GM23338 (cell line): ENCODE results near the gene CELF2. TPM values are rescaled to one million over a fixed set of nuclear protein-coding genes. Genes with fewer than 3 reads are reported as not detected.

ENCODE experiments used
- ATAC-seq: fragments of 200-7000 bp; cut with Tn5 transposase; 3 replicates; pipeline ENCODE4 v1.9.1; 2020
- DNase-seq: peaks from one replicate; pipeline ENCODE4 v3.0.0-alpha.2; 2015; ENCODE audit warnings: low spot score
- H2AFZ ChIP-seq: fragments of 200-600 bp; sonication (generic); 2 replicates; pipeline ENCODE4 v1.8.0; 2016; ENCODE audit warnings: antibody characterized with exemption, mild to moderate bottlenecking, moderate library complexity
- H3F3A ChIP-seq: fragments of 200-600 bp; sonication (generic); replicated peaks from 2 replicates; pipeline ENCODE4 v1.8.0; 2017; ENCODE audit warnings: antibody characterized with exemption, mixed run types, low read depth
- H3K27ac ChIP-seq: fragments of 200-600 bp; sonication (generic); 2 replicates; pipeline ENCODE4 v1.6.1; 2016; ENCODE audit warnings: low read depth
- H3K27me3 ChIP-seq: fragments of 200-600 bp; sonication (generic); 2 replicates; pipeline ENCODE4 v1.8.0; 2016; ENCODE audit warnings: mild to moderate bottlenecking, mixed run types, moderate library complexity; ENCODE audit not compliant: insufficient read depth
- H3K36me3 ChIP-seq: fragments of 200-600 bp; sonication (generic); 2 replicates; pipeline ENCODE4 v1.8.0; 2016; ENCODE audit warnings: mild to moderate bottlenecking; ENCODE audit not compliant: insufficient read depth
- H3K4me1 ChIP-seq: fragments of 200-600 bp; sonication (generic); 2 replicates; pipeline ENCODE4 v1.8.0; 2016; ENCODE audit warnings: mild to moderate bottlenecking, moderate library complexity; ENCODE audit not compliant: insufficient read depth
- H3K4me2 ChIP-seq: fragments of 200-600 bp; sonication (generic); 2 replicates; pipeline ENCODE4 v1.7.1; 2017; ENCODE audit warnings: mixed run types
- H3K4me3 ChIP-seq: fragments of 200-600 bp; sonication (generic); 2 replicates; pipeline ENCODE4 v1.6.1; 2016; ENCODE audit warnings: mixed run types
- H3K79me2 ChIP-seq: fragments of 200-600 bp; sonication (generic); replicated peaks from 2 replicates; pipeline ENCODE4 v1.8.0; 2017; ENCODE audit warnings: mild to moderate bottlenecking; ENCODE audit not compliant: insufficient read depth
- H3K9me2 ChIP-seq: fragments of 200-600 bp; sonication (generic); 2 replicates; pipeline ENCODE4 v1.8.0; 2017; ENCODE audit not compliant: insufficient read depth
- H4K20me1 ChIP-seq: fragments of 200-600 bp; sonication (generic); replicated peaks from 2 replicates; pipeline ENCODE4 v1.8.0; 2017; ENCODE audit warnings: mild to moderate bottlenecking; ENCODE audit not compliant: insufficient read depth
- H3K27ac Mint-ChIP-seq: 2 replicates; pipeline ENCODE4 v1.8.0; 2020; ENCODE audit warnings: inconsistent platforms, mild to moderate bottlenecking, moderate library complexity, mixed read lengths
- H3K27me3 Mint-ChIP-seq: 3 replicates; pipeline ENCODE4 v1.8.0; 2022; ENCODE audit warnings: low read depth, mild to moderate bottlenecking, moderate library complexity, mixed read lengths, inconsistent platforms; ENCODE audit not compliant: insufficient read depth, poor library complexity
- H3K36me3 Mint-ChIP-seq: 3 replicates; pipeline ENCODE4 v1.8.0; 2021; ENCODE audit warnings: low read depth, mild to moderate bottlenecking, inconsistent platforms, moderate library complexity, mixed read lengths
- H3K4me1 Mint-ChIP-seq: 3 replicates; pipeline ENCODE4 v1.8.0; 2020; ENCODE audit warnings: mild to moderate bottlenecking, inconsistent platforms, mixed read lengths
- H3K4me3 Mint-ChIP-seq: 3 replicates; pipeline ENCODE4 v1.8.0; 2021; ENCODE audit warnings: moderate library complexity, mild to moderate bottlenecking, inconsistent platforms, mixed read lengths
- H3K9me3 Mint-ChIP-seq: 3 replicates; pipeline ENCODE4 v1.8.0; 2020; ENCODE audit warnings: moderate library complexity, mild to moderate bottlenecking, inconsistent platforms, mixed read lengths
- CREB1 ChIP-seq: fragments of 250-450 bp; sonication (Bioruptor Pico); IDR thresholded peaks from 2 replicates; pipeline ENCODE4 v1.5.0; 2020; ENCODE audit warnings: low read depth, mild to moderate bottlenecking, moderate library complexity
- CTCF ChIP-seq, 2 experiments: fragments of 200-600 bp in 1 of 2; sonication (generic) in 1 of 2; conservative IDR thresholded peaks; 2 replicates each; pipeline versions ENCODE4 v1.5.1 to v1.6.1; 2016 to 2017; ENCODE audit warnings: antibody characterized with exemption in 2 of 2, low read depth in 2 of 2, mild to moderate bottlenecking in 2 of 2, moderate library complexity in 1 of 2
- ETS1 ChIP-seq: IDR thresholded peaks from 2 replicates; pipeline ENCODE4 v1.6.1; 2016; ENCODE audit warnings: antibody characterized with exemption
- EZH2 ChIP-seq: fragments of 200-600 bp; sonication (generic); IDR thresholded peaks from one replicate; pipeline ENCODE4 v1.8.0; 2017; ENCODE audit warnings: antibody characterized with exemption, mild to moderate bottlenecking, low read depth; ENCODE audit not compliant: unreplicated experiment
- EZH2phosphoT487 ChIP-seq: fragments of 200-600 bp; sonication (generic); IDR thresholded peaks from one replicate; pipeline ENCODE4 v1.8.1; 2018; ENCODE audit warnings: antibody characterized with exemption; ENCODE audit not compliant: unreplicated experiment
- JUNB ChIP-seq: IDR thresholded peaks from one replicate; pipeline ENCODE4 v1.6.1; 2016; ENCODE audit warnings: antibody characterized with exemption; ENCODE audit not compliant: unreplicated experiment
- NANOG ChIP-seq: IDR thresholded peaks from 2 replicates; pipeline ENCODE4 v1.6.1; 2016; ENCODE audit warnings: antibody characterized with exemption, borderline replicate concordance
- POLR2AphosphoS5 ChIP-seq: IDR thresholded peaks from 2 replicates; pipeline ENCODE4 v1.6.1; 2016; ENCODE audit warnings: antibody characterized with exemption, low read depth
- REST ChIP-seq: IDR thresholded peaks from one replicate; pipeline ENCODE4 v1.6.1; 2018; ENCODE audit warnings: antibody characterized with exemption; ENCODE audit not compliant: unreplicated experiment
- STAT1 ChIP-seq: IDR thresholded peaks from one replicate; pipeline ENCODE4 v1.6.1; 2016; ENCODE audit warnings: antibody characterized with exemption; ENCODE audit not compliant: unreplicated experiment
- ZNF114 ChIP-seq: fragments of 250-450 bp; sonication (Bioruptor Pico); IDR thresholded peaks from 2 replicates; pipeline ENCODE4 v1.5.0; 2020; ENCODE audit warnings: mild to moderate bottlenecking, moderate library complexity
- ZNF331 ChIP-seq: fragments of 250-450 bp; sonication (Bioruptor Pico); IDR thresholded peaks from 2 replicates; pipeline ENCODE4 v1.5.0; 2020; ENCODE audit warnings: low read depth, mild to moderate bottlenecking, moderate library complexity
- ZNF462 ChIP-seq: fragments of 250-450 bp; sonication (Bioruptor Pico); IDR thresholded peaks from 2 replicates; pipeline ENCODE4 v1.5.0; 2020; ENCODE audit warnings: mild to moderate bottlenecking, moderate library complexity
- polyA plus RNA-seq: library from polyadenylated mRNA; unstranded; fragments of >200 nt; fragmentation: Nextera tagmentation; extraction: Ambion mirVana; gene quantifications from 2 replicates; pipeline ENCODE4 v1.2.1, GENCODE V29; 2016
- total RNA-seq: library from RNA; depleted of rRNA; stranded (reverse); fragments of >200 nt; shearing (Covaris generic); gene quantifications from 2 replicates; pipeline ENCODE4 v1.2.3, GENCODE V29; 2014

The CELF2 gene
- total and polyA plus RNA-seq, 2 experiments from 2014 or later, result 18.1 to 22.5 TPM

- H3K36me3 ChIP-seq, result no peaks in the 10 kb centered on the region
- H3F3A ChIP-seq, result no peaks in the 10 kb centered on the region
- peaks cover 6% of the 10 kb centered on the region for H3K4me1 ChIP-seq
- H3K4me3 Mint-ChIP-seq, result no peak overlapping the region
- no peak overlapping the region for H2AFZ ChIP-seq
- no peak overlapping the region for H3K4me3 ChIP-seq
- H4K20me1 ChIP-seq, result no peaks in the 10 kb centered on the region
- H3K4me1 Mint-ChIP-seq, result peaks cover 13% of the 10 kb centered on the region
- DNase-seq (no peak), ATAC-seq (no peak)
- 0 out of 2 replicates have a peak overlapping the region, but pooled peaks have one; percentile 45 for H3K27ac Mint-ChIP-seq
- no peak overlapping the region for H3K27ac ChIP-seq
- no peak for TF ChIP-seq NANOG
- no peak for TF ChIP-seq CTCF (conservative IDR thresholded peaks at IDR 0.05; ENCODE audit: low read depth in 2 of 2)
- no peak for TF ChIP-seq ETS1
- TF ChIP-seq JUNB, result no peak
- TF ChIP-seq STAT1, result no peak
- no peak for TF ChIP-seq ZNF114 (CRISPR knock-in tag)
- no peak for TF ChIP-seq EZH2
- no peak for TF ChIP-seq CREB1 (CRISPR knock-in tag)
- no peak for TF ChIP-seq REST
- no peak for TF ChIP-seq EZH2phosphoT487
- TF ChIP-seq ZNF462 (CRISPR knock-in tag), result no peak
- TF ChIP-seq POLR2AphosphoS5, result no peak
- TF ChIP-seq ZNF331, result no peak
- no peaks in the 10 kb centered on the region for H3K9me2 ChIP-seq
- no peak overlapping the region for H3K4me2 ChIP-seq
- no peaks in the 10 kb centered on the region for H3K79me2 ChIP-seq
- H3K9me3 Mint-ChIP-seq, result no peaks in the 10 kb centered on the region
- no peaks in the 10 kb centered on the region for H3K27me3 ChIP-seq
- no peaks in the 10 kb centered on the region for H3K36me3 Mint-ChIP-seq
- H3K27me3 Mint-ChIP-seq, result peaks cover 4% of the 10 kb centered on the region
These were observed 212.2 kb downstream of the CELF2 start for GRCh38 chr10:11229893-11230292.
